ENCODE results near the gene SYCN.
"Not testable (repeated sequence)": the region's sequence is repeated elsewhere in the genome, so short reads cannot be mapped to it uniquely, and the experiment has no call there.

The SYCN gene

DNA sequence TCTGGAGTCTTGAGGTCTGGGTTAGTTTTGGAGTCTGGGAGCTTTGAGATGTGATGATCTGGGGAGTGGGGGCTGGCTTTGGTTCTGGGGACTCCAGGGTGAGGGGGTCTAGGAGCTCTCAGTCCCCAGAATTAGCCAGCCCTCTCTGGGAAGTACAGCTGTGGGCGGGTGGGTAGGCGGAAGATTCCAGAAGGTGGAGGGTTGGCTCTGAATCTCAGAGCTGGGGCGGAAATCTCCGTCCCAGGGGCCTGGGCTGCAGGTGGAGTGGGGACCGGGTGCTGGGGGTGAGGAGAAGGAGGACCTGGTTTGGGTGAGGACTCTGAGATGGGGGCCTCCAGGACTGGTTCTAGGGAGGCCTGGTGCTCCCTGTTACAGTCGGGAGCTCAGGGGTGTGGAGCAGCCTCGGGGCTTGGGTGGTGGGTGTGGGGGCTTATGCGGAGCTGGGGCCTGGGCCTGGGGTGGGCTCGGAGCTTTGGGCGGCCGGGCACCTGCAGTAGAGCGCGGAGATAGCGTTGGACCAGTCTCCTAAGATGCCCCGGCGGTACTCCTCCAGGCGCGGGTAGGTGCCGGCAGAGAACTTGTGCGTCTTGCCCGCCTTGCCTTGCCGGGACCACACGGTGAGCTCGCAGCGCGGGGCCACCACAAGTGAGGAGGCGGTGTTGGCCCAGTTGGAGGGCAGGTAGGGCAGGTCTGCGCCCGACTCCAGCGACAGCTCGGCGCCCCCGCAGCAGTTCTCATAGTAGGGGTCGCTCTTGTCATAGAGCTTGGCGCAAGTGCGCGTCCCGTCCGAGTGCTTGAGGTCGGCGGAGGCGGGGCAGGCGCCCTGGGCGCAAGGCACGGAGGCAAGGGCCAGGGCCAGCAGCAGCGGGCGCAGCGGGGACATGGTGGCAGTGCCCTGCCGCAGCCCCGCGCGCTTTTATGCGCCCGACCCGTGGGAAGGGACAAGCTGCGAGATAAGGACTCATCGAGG is at the start of gene SYCN:
TSS of gene SYCN (minus strand) at position 892 of the 970 bp plus-strand sequence. CDS start at position 883, 9 bp downstream.
- no peak for DNase-seq

DNA sequence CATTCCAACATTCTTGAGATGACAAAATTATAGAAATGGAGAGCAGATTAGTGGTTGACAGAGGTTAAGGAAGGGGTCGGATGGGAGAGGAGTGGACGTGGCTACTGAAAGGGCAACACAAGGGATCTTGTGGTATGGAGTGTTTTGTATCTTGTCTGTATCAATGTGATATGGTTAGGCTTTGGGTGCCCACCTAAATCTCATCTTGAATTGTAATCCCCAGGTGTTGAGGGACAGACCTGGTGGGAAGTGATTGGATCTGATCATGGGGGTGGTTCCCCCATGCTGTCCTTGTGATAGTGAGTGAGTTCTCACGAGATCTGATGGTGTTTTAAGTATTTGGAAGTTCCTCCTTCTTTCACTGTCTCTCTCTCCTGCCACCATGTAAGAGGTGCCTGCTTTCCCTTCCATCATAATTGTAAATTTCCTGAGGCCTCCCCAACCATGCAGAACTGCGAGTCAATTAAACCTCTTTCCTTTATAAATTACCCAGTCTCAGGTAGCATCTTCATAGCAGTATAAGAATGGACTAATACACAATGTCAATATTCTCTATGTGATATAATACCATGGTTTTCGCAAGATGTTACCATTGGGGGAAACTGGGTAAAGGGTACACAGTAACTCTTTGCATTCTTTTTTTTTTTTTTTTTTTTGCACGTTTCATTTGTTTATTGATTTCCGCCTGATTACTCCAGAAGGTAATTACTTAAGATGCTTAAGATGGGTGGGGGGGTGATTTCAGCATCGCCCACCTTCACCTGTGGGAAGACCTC is 49.5 kb upstream of the SYCN start:
- DNase-seq = no peak

GRCh38 chr19:39252458-39252857 is 48.4 kb upstream of the SYCN start:
- no peak for DNase-seq

GRCh38 chr19:39251846-39252245 is 47.8 kb upstream of the SYCN start:
- DNase-seq = no peak

DNA sequence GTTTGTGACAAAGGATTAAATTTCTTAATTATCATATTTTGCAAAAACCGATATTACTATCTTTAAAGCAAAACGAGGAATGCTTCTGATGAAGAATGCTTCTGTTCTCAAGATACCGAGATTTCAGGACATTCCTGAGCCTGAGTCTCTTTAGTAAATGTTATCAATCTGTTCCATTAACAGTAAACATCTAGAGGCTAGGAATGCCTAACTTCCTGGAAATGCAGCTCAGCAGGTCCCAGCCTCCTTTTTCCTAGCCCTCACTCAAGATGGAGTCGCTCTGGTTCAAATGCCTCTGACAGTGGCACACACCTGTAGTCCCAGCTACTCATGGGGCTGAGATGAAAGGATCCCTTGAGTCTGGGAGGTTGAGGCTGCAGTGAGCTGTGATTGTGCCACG is 47.0 kb upstream of the SYCN start:
- no peak for DNase-seq

DNA sequence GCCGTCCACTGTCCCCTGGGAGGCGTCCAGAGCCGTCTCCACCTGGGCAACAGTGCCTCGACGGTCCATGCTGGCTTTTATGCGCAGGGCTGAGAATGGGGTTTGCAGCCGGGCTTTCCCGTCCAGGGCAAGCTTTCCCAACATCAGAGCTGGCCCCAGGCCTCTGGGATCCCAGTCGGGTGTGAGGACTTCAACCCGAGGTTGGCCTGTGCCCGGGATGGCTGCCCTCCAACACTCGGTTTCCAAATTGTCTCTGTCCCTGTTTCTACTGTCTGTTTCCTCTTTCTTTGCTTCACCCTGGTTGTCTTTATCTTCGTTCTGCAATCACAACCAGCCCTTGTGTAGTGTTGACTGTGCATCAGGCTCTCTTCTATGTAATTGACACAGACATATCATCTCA is 44.7 kb upstream of the SYCN start, which contains the start of gene IFNL4:
TSS of gene IFNL4 (minus strand) at position 51 of the 400 bp plus-strand sequence.
- DNase-seq = no peak

DNA sequence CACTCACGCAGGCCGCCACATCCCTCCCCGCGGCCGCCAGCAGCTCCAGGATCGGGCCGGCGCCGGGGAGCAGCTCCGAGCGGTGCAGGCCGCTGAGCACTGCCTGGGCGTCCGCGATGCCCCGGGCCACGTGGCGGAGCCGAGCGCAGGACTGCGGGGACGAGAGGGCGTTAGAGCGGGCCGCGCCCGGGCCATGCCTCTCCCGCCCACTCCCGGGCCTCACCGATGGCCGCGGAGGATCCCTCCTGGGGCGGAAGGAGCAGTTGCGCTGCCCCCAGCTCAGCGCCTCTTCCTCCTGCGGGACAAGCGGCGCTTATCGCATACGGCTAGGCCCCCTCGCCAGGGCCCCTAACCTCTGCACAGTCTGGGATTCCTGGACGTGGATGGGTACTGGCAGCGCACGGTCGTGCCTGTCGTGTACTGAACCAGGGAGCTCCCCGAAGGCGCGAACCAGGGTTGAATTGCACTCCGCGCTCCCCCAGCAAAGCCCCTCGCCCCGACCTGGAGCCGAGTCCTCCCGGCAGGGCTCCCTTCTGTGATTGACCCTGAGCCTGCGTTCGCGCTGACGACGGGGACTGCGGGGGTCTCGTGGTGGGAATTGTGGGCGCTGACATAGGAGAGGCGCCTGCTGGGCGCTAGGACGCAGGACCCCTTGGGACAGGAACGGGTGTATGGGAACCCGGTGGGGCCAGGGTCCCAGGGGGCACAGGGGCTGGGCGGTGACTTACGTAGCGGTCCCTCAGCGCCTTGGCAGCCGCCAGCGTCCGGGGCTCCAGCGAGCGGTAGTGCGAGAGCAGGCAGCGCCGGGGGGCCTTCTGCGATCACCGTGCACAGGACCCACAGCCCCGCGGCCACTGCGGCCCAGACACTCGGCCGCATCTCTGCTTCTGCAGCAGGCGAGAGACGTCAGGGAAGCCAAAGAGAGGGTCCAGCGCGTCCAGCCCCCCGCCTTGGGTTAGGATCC is 43.9 kb upstream of the SYCN start:
- no peak for DNase-seq

GRCh38 chr19:39246951-39247669 is 43.0 kb upstream of the SYCN start:
- DNase-seq = peak in 1 of 2 experiments; percentile 18

GRCh38 chr19:39245166-39245565 is 41.1 kb upstream of the SYCN start:
- not testable (repeated sequence) for DNase-seq

- DNase-seq = not testable (repeated sequence)
Measured at GRCh38 chr19:39244410-39245100, 40.5 kb upstream of the SYCN start, which contains the start of gene IFNL3. Gene IFNL3 (minus strand): TSS chr19:39245006. CDS start chr19:39244967, 39 bp downstream.

- DNase-seq = not testable (repeated sequence)
Measured at GRCh38 chr19:39243741-39244140, 39.7 kb upstream of the SYCN start.

GRCh38 chr19:39240421-39240820 is 36.4 kb upstream of the SYCN start:
- DNase-seq = no peak

DNA sequence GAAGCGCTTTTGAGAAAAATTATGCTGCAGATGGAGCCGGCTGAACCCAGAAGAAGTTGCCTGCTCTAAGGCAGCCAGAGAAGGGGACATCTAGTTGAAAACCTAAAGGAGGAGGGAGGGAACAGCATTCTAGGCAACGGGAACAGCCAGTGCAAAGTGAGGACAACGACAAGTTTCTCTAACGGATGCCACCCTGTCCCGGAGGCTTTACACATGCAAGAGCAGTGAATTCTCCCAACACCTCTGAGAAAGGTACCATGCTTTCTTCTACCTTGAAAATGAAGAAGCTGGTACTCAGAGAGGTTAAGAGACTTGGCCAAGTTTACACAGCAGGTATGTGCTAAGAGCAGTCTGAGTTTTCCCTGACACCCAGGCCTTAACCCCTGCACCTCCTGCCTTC is 34.9 kb upstream of the SYCN start:
- DNase-seq = no peak

- no peak for DNase-seq
Measured at GRCh38 chr19:39238209-39238608, 34.1 kb upstream of the SYCN start.

DNA sequence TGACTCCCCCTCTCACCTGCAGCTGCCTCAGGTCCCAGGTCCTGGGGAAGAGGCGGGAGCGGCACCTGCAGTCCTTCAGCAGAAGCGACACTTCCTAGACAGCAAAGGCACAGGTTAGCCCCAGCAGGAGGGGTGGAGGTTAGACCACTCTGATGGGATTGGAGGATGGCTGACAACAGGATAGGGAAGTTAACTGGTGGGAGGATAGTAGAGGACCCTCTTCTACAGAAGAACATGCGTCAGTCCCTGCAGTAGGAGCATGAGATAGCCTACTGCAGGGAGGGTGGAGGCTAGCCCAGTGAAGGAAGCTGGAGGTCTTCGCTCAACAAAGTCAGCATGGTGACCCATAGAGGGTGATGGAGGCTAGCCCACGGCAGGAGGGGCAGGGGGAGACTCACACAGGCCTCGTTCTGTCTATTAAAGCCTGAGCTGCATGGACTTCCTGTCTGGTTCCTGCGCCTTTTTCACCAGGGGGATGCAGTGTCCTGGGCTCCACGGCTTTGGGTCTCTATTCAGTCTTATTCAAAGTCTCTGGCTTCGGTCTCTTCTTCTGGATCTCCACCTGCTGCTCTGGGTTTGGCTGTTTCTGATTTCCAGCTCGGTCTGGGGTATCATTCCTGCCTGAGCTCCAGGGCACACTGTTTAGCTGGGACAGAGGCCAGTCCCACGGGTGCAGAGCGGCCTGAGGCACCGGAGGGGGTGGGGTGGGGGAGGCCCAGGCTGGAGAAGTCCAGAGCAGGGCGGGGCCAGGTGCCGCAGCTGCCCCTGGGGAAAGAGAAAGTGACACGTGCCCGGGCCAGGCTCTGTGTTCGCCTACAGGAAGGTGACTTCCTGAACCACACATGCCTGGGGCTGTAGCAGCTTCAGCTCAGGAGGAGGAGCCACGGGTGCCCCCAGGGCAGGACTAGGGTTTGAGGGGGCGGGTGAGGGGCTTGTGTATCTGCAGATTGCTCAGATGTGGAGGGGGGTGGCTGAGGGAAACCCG is 33.4 kb upstream of the SYCN start:
- peak; percentile 70 to 83 for DNase-seq

DNA sequence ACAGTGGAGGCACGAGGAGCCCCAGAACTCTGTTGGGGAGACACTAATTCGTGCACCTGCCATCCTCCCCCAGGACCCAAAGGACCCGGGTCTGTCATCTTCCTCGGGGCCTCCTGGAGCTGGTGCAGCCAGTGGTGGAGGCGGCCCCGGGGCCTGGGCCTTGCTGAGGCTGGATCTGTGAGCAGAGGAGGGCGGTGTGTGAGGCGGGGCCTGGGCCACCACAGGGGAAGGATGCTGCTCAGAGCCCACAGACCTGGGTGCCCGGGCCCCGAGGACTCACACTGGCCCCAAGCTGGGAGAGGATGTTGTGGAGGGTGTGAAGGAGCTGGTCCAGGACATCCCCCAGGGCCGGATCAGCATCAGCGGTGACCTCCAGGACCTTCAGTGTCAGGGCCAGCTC is 32.5 kb upstream of the SYCN start:
- DNase-seq = no peak

GRCh38 chr19:39232708-39233107 is 28.6 kb upstream of the SYCN start:
- no peak for DNase-seq

DNA sequence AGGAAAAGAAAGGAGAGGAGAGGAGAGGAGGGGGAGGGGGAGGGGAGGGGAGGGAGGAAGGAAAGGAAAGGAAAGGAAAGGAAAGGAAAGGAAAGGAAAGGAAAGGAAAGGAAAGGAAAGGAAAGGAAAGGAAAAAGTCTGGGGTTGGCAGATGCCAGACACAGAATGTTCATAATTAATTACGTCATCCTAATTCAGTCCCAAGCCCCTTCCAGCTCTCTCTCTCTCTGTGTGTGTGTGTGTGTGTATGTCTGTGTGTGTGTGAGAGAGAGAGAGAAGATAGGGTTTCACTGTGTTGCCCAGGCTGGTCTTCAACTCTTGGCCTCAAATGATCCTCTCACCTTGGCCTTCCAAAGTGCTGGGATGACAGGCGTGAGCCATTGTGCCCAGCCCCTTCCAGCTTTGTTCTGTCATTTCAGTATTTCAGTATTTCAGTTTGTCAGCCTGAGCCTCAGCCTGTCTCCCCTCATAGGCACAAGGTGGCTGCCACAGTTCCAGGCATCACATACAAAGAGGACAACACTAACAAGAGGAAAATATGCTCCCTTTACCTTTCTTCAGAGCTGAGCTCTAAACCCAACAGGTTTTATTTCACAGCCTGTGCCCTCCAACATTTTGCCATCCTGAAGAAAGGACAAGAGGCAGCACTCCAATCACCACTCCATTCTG is 26.2 kb upstream of the SYCN start:
- no peak for DNase-seq

DNA sequence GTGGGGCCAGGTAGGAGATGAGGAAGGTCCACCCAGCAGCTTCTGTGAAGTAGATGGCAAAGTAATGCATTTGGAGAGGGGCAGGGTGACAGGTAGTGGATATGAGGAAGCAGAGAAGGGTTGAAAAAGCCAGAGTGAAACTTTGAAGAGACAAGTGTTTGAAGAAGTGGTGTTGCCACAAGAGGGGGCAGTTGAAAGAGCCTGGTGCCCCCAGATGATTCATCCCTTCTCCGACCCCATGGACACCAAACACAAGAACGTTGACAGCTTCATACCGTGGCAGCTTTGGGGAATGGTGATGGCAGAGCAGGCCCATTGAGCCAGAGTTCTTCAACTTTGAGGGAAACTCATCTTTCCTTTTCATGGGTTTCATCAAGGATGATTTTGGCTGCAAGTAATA is 20.8 kb upstream of the SYCN start:
- no peak for DNase-seq

All from SHP77 (cell line).